Measurements from ENCODE around the gene CPNE6.
A peak's percentile ranks its signal among the peaks of the same experiment; 100 is the strongest.

Gene CPNE6

GRCh38 chr14:24094841-24095270 lies 23.5 kb downstream of the CPNE6 start:
- H3K36me3 ChIP-seq (ENCODE audit: control insufficient read depth in 2 of 2, insufficient read depth in 2 of 2, low read length in 2 of 2) = peaks cover 19 to 22% of the 10 kb centered on the region in 2 donors
- H3K27ac ChIP-seq (ENCODE audit: low read depth in 2 of 2, low read length in 2 of 2) = peak overlapping the region; percentile 99
- H3K27me3 ChIP-seq (ENCODE audit: control insufficient read depth in 2 of 2, insufficient read depth in 2 of 2, low read length in 2 of 2) = no peaks in the 10 kb centered on the region
- H3K4me3 ChIP-seq (ENCODE audit: low read length in 2 of 2) = peak overlapping the region; percentile 85 to 92
- H3K9ac ChIP-seq (ENCODE audit: low read depth in 1 of 2, low read length in 2 of 2) = peak overlapping the region; percentile 93 to 98
- peaks cover 13 to 29% of the 10 kb centered on the region in 2 donors for H3K4me1 ChIP-seq (ENCODE audit: control insufficient read depth in 2 of 2, insufficient read depth in 2 of 2, low read length in 2 of 2)
- no peaks in the 10 kb centered on the region for H3K9me3 ChIP-seq (ENCODE audit: control insufficient read depth in 2 of 2, low read length in 2 of 2)

GRCh38 chr14:24095271-24096068 lies 24.1 kb downstream of the CPNE6 start:
- H3K9ac ChIP-seq (ENCODE audit: low read depth in 1 of 2, low read length in 2 of 2) = peak overlapping the region; percentile 93 to 98
- no peaks in the 10 kb centered on the region for H3K27me3 ChIP-seq (ENCODE audit: control insufficient read depth in 2 of 2, insufficient read depth in 2 of 2, low read length in 2 of 2)
- peak overlapping the region; percentile 85 to 92 for H3K4me3 ChIP-seq (ENCODE audit: low read length in 2 of 2)
- peaks cover 13 to 29% of the 10 kb centered on the region in 2 donors for H3K4me1 ChIP-seq (ENCODE audit: control insufficient read depth in 2 of 2, insufficient read depth in 2 of 2, low read length in 2 of 2)
- H3K36me3 ChIP-seq (ENCODE audit: control insufficient read depth in 2 of 2, insufficient read depth in 2 of 2, low read length in 2 of 2) = peaks cover 21 to 28% of the 10 kb centered on the region in 2 donors
- H3K27ac ChIP-seq (ENCODE audit: low read depth in 2 of 2, low read length in 2 of 2) = peak overlapping the region; percentile 99
- no peaks in the 10 kb centered on the region for H3K9me3 ChIP-seq (ENCODE audit: control insufficient read depth in 2 of 2, low read length in 2 of 2)

- H3K4me1 ChIP-seq (ENCODE audit: control insufficient read depth in 2 of 2, insufficient read depth in 2 of 2, low read length in 2 of 2) = peaks cover 13 to 28% of the 10 kb centered on the region in 2 donors
- H3K4me3 ChIP-seq (ENCODE audit: low read length in 2 of 2) = no peak overlapping the region
- no peaks in the 10 kb centered on the region for H3K27me3 ChIP-seq (ENCODE audit: control insufficient read depth in 2 of 2, insufficient read depth in 2 of 2, low read length in 2 of 2)
- no peak overlapping the region for H3K9ac ChIP-seq (ENCODE audit: low read depth in 1 of 2, low read length in 2 of 2)
- peaks cover 32 to 38% of the 10 kb centered on the region in 2 donors for H3K36me3 ChIP-seq (ENCODE audit: control insufficient read depth in 2 of 2, insufficient read depth in 2 of 2, low read length in 2 of 2)
- no peaks in the 10 kb centered on the region for H3K9me3 ChIP-seq (ENCODE audit: control insufficient read depth in 2 of 2, low read length in 2 of 2)
- no peak overlapping the region for H3K27ac ChIP-seq (ENCODE audit: low read depth in 2 of 2, low read length in 2 of 2)
Observed at GRCh38 chr14:24096545-24097181, 25.3 kb downstream of the CPNE6 start.

GRCh38 chr14:24098229-24098926 lies 27.0 kb downstream of the CPNE6 start:
- H3K36me3 ChIP-seq (ENCODE audit: control insufficient read depth in 2 of 2, insufficient read depth in 2 of 2, low read length in 2 of 2) = peaks cover 40 to 49% of the 10 kb centered on the region in 2 donors

GRCh38 chr14:24098927-24099813 lies 27.8 kb downstream of the CPNE6 start:
- H3K4me3 ChIP-seq (ENCODE audit: low read length in 2 of 2) = no peak overlapping the region
- no peak overlapping the region for H3K9ac ChIP-seq (ENCODE audit: low read depth in 1 of 2, low read length in 2 of 2)
- H3K9me3 ChIP-seq (ENCODE audit: control insufficient read depth in 2 of 2, low read length in 2 of 2) = no peaks in the 10 kb centered on the region
- H3K27ac ChIP-seq (ENCODE audit: low read depth in 2 of 2, low read length in 2 of 2) = no peak overlapping the region
- no peaks in the 10 kb centered on the region for H3K27me3 ChIP-seq (ENCODE audit: control insufficient read depth in 2 of 2, insufficient read depth in 2 of 2, low read length in 2 of 2)
- peaks cover 9 to 10% of the 10 kb centered on the region in 2 donors for H3K4me1 ChIP-seq (ENCODE audit: control insufficient read depth in 2 of 2, insufficient read depth in 2 of 2, low read length in 2 of 2)
- peaks cover 45 to 55% of the 10 kb centered on the region in 2 donors for H3K36me3 ChIP-seq (ENCODE audit: control insufficient read depth in 2 of 2, insufficient read depth in 2 of 2, low read length in 2 of 2)

More at GRCh38 chr14:24098229-24098926, 27.0 kb downstream of the CPNE6 start:
- Histone ChIP-seq H3K27ac (ENCODE audit: low read depth in 2 of 2, low read length in 2 of 2) (no peak overlapping the region), H3K4me1 (ENCODE audit: control insufficient read depth in 2 of 2, insufficient read depth in 2 of 2, low read length in 2 of 2) (peaks cover 12 to 15% of the 10 kb centered on the region in 2 donors), H3K4me3 (ENCODE audit: low read length in 2 of 2) (no peak overlapping the region), H3K9me3 (ENCODE audit: control insufficient read depth in 2 of 2, low read length in 2 of 2) (no peaks in the 10 kb centered on the region), H3K27me3 (ENCODE audit: control insufficient read depth in 2 of 2, insufficient read depth in 2 of 2, low read length in 2 of 2) (no peaks in the 10 kb centered on the region), H3K9ac (ENCODE audit: low read depth in 1 of 2, low read length in 2 of 2) (no peak overlapping the region)

- H3K27me3 ChIP-seq (ENCODE audit: control insufficient read depth in 2 of 2, insufficient read depth in 2 of 2, low read length in 2 of 2) = no peaks in the 10 kb centered on the region
- H3K9me3 ChIP-seq (ENCODE audit: control insufficient read depth in 2 of 2, low read length in 2 of 2) = no peaks in the 10 kb centered on the region
- H3K4me1 ChIP-seq (ENCODE audit: control insufficient read depth in 2 of 2, insufficient read depth in 2 of 2, low read length in 2 of 2) = peaks cover 4 to 5% of the 10 kb centered on the region in 2 donors
- no peak overlapping the region for H3K27ac ChIP-seq (ENCODE audit: low read depth in 2 of 2, low read length in 2 of 2)
- no peak overlapping the region for H3K4me3 ChIP-seq (ENCODE audit: low read length in 2 of 2)
- no peak overlapping the region for H3K9ac ChIP-seq (ENCODE audit: low read depth in 1 of 2, low read length in 2 of 2)
- peaks cover 45 to 55% of the 10 kb centered on the region in 2 donors for H3K36me3 ChIP-seq (ENCODE audit: control insufficient read depth in 2 of 2, insufficient read depth in 2 of 2, low read length in 2 of 2)
Observed at GRCh38 chr14:24100197-24100981, 29.0 kb downstream of the CPNE6 start.

GRCh38 chr14:24100982-24101494 lies 29.7 kb downstream of the CPNE6 start:
- Histone ChIP-seq H3K9me3 (ENCODE audit: control insufficient read depth in 2 of 2, low read length in 2 of 2) (no peaks in the 10 kb centered on the region), H3K4me1 (ENCODE audit: control insufficient read depth in 2 of 2, insufficient read depth in 2 of 2, low read length in 2 of 2) (no peaks in the 10 kb centered on the region), H3K27me3 (ENCODE audit: control insufficient read depth in 2 of 2, insufficient read depth in 2 of 2, low read length in 2 of 2) (no peaks in the 10 kb centered on the region), H3K36me3 (ENCODE audit: control insufficient read depth in 2 of 2, insufficient read depth in 2 of 2, low read length in 2 of 2) (peaks cover 45 to 55% of the 10 kb centered on the region in 2 donors), H3K4me3 (ENCODE audit: low read length in 2 of 2) (no peak overlapping the region), H3K9ac (ENCODE audit: low read depth in 1 of 2, low read length in 2 of 2) (no peak overlapping the region), H3K27ac (ENCODE audit: low read depth in 2 of 2, low read length in 2 of 2) (no peak overlapping the region)

- no peak overlapping the region for H3K27ac ChIP-seq (ENCODE audit: low read depth in 2 of 2, low read length in 2 of 2)
- H3K9me3 ChIP-seq (ENCODE audit: control insufficient read depth in 2 of 2, low read length in 2 of 2) = no peaks in the 10 kb centered on the region
- no peaks in the 10 kb centered on the region for H3K4me1 ChIP-seq (ENCODE audit: control insufficient read depth in 2 of 2, insufficient read depth in 2 of 2, low read length in 2 of 2)
- H3K36me3 ChIP-seq (ENCODE audit: control insufficient read depth in 2 of 2, insufficient read depth in 2 of 2, low read length in 2 of 2) = peaks cover 45 to 51% of the 10 kb centered on the region in 2 donors
- no peak overlapping the region for H3K4me3 ChIP-seq (ENCODE audit: low read length in 2 of 2)
- no peaks in the 10 kb centered on the region for H3K27me3 ChIP-seq (ENCODE audit: control insufficient read depth in 2 of 2, insufficient read depth in 2 of 2, low read length in 2 of 2)
- no peak overlapping the region for H3K9ac ChIP-seq (ENCODE audit: low read depth in 1 of 2, low read length in 2 of 2)
Observed at GRCh38 chr14:24102357-24103048, 31.1 kb downstream of the CPNE6 start.
